Caco-2 (cell line): ENCODE results near the gene PRRT1B. TPM values are rescaled to one million over a fixed set of nuclear protein-coding genes. Genes with fewer than 3 reads are reported as not detected.

Experiments
- BruUV-seq: library from RNA; stranded (reverse); fragments of 400-500 nt; replicated peaks from 2 replicates; lab custom pipeline; 2021; lab: Mats Ljungman, UMichigan
- CTCF ChIA-PET: fragments of 300-600 bp; sonication (Branson Sonifier 250); formaldehyde crosslinking; loops from one replicate; lab custom pipeline; 2022; ENCODE audit warnings: antibody characterized with exemption; lab: Charles Lee
- POLR2A ChIA-PET: fragments of 300-600 bp; sonication (Branson Sonifier 250); formaldehyde crosslinking; loops from one replicate; lab custom pipeline; 2022; ENCODE audit warnings: antibody characterized with exemption; lab: Charles Lee
- DNase-seq, 2 experiments: peaks; one replicate each; pipeline versions ENCODE4 v3.0.0 to v3.0.0-alpha.2; 2020 to 2022
- H3K27me3 ChIP-seq: replicated peaks from 2 replicates; pipeline ENCODE4 v1.6.0; 2011; ENCODE audit warnings: low read length; ENCODE audit not compliant: control insufficient read depth, insufficient read depth
- H3K36me3 ChIP-seq: 2 replicates; pipeline ENCODE4 v1.5.1; 2011; ENCODE audit warnings: low read length; ENCODE audit not compliant: control insufficient read depth, insufficient read depth
- H3K4me1 ChIP-seq: fragments of 250-450 bp; sonication (Bioruptor Pico); 2 replicates; pipeline ENCODE4 v1.5.1; 2020; ENCODE audit warnings: mild to moderate bottlenecking
- H3K4me3 ChIP-seq: 2 replicates; pipeline ENCODE4 v1.5.1; 2011; ENCODE audit warnings: low read depth, mild to moderate bottlenecking, control low read depth, low read length
- H3K9me3 ChIP-seq: fragments of 250-450 bp; sonication (Bioruptor Pico); 2 replicates; pipeline ENCODE4 v1.5.1; 2020; ENCODE audit warnings: mild to moderate bottlenecking, moderate library complexity
- H3K27ac Mint-ChIP-seq: one replicate; pipeline ENCODE4 v1.8.0; 2022; ENCODE audit warnings: mixed read lengths; ENCODE audit not compliant: unreplicated experiment
- H3K27me3 Mint-ChIP-seq: one replicate; pipeline ENCODE4 v1.8.0; 2022; ENCODE audit warnings: mixed read lengths; ENCODE audit not compliant: insufficient read depth, unreplicated experiment
- H3K36me3 Mint-ChIP-seq: one replicate; pipeline ENCODE4 v1.8.0; 2022; ENCODE audit warnings: mild to moderate bottlenecking, mixed read lengths; ENCODE audit not compliant: insufficient read depth, unreplicated experiment
- H3K4me1 Mint-ChIP-seq: one replicate; pipeline ENCODE4 v1.8.0; 2022; ENCODE audit warnings: low read depth, mixed read lengths; ENCODE audit not compliant: unreplicated experiment
- H3K4me3 Mint-ChIP-seq: one replicate; pipeline ENCODE4 v1.8.0; 2022; ENCODE audit warnings: mild to moderate bottlenecking, moderate library complexity, mixed read lengths; ENCODE audit not compliant: unreplicated experiment
- H3K9me3 Mint-ChIP-seq: one replicate; pipeline ENCODE4 v1.8.0; 2022; ENCODE audit warnings: mixed read lengths; ENCODE audit not compliant: unreplicated experiment
- intact Hi-C: fragments of 100-400 bp; cut with micrococcal nuclease; formaldehyde crosslinking; loops from one replicate; pipeline ENCODE4 v1.10.0; 2022; ENCODE audit not compliant: unreplicated experiment
- total RNA-seq: library from RNA; stranded (reverse); gene quantifications from 2 replicates; pipeline ENCODE4 v1.2.3, GENCODE V29; 2022
- TF ChIP-seq, protein P1 (sequence below), 2 experiments: fragments of 200-600 bp in 1 of 2; IDR thresholded peaks; 1 replicate in 1 of 2; 2 replicates in 1 of 2; pipeline versions ENCODE4 v1.5.1 to v1.8.0; 2011 to 2022; ENCODE audit warnings: antibody characterized with exemption in 1 of 2, control low read depth in 1 of 2, inconsistent platforms in 1 of 2, low read depth in 1 of 2, low read length in 1 of 2, mild to moderate bottlenecking in 1 of 2, moderate library complexity in 1 of 2; ENCODE audit not compliant: insufficient read depth in 1 of 2, severe bottlenecking in 1 of 2, unreplicated experiment in 1 of 2

The PRRT1B gene
- total RNA-seq, 1 experiment from 2014 or later = 6.5 TPM

DNA sequence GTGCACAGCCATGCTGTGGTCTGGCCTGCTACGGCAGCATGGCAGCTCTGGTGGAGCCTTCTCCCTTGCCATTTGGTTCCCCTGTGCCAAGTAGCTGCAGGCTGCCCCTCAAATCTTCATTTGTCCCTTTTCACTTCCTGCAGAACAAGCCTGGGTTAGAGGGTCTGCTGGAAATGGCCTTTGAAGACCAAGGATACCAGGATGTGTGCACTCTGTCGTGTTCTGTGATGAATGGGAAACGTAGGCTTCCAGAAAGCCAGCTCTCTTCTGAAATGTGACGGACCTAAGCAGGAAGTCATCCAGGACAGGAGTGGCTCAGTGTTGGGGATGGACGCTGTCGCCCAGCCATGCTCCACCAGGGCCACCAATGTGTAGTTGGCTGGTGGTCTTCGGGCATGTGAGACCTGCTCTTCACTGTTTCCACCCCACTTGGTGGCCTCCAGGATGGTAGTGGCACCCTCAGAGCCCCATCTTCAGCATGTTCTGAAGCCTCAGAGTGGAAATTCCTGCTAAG, 46.0 kb upstream of the PRRT1B start:
- Mint-ChIP-seq H3K36me3 (peaks cover 96% of the 10 kb centered on the region), H3K27ac (no peak overlapping the region), H3K4me1 (peaks cover 11% of the 10 kb centered on the region), H3K4me3 (no peak overlapping the region), H3K27me3 (no peaks in the 10 kb centered on the region), H3K9me3 (no peaks in the 10 kb centered on the region)
- POLR2A ChIA-PET = interaction anchor here (0.9 kb wide), 1 partner anchor 126 kb away, joined by 8 read pairs; no protein-coding TSS in a partner anchor
- CTCF ChIA-PET = no interaction called here
- TF ChIP-seq, protein P1, sequence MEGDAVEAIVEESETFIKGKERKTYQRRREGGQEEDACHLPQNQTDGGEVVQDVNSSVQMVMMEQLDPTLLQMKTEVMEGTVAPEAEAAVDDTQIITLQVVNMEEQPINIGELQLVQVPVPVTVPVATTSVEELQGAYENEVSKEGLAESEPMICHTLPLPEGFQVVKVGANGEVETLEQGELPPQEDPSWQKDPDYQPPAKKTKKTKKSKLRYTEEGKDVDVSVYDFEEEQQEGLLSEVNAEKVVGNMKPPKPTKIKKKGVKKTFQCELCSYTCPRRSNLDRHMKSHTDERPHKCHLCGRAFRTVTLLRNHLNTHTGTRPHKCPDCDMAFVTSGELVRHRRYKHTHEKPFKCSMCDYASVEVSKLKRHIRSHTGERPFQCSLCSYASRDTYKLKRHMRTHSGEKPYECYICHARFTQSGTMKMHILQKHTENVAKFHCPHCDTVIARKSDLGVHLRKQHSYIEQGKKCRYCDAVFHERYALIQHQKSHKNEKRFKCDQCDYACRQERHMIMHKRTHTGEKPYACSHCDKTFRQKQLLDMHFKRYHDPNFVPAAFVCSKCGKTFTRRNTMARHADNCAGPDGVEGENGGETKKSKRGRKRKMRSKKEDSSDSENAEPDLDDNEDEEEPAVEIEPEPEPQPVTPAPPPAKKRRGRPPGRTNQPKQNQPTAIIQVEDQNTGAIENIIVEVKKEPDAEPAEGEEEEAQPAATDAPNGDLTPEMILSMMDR (IDR thresholded peaks at IDR 0.05; ENCODE audit: insufficient read depth in 1 of 2, low read depth in 1 of 2, low read length in 1 of 2, severe bottlenecking in 1 of 2, unreplicated experiment in 1 of 2) = no peak
- no peak for DNase-seq
- no TSS peak for BruUV-seq
- Histone ChIP-seq H3K4me3 (no peak overlapping the region), H3K27me3 (no peaks in the 10 kb centered on the region), H3K36me3 (peaks cover 5% of the 10 kb centered on the region), H3K9me3 (no peaks in the 10 kb centered on the region), H3K4me1 (0 out of 2 replicates have a peak, but pooled peaks cover 5% of the 10 kb centered on the region)
- intact Hi-C loops = no loop called here

DNA sequence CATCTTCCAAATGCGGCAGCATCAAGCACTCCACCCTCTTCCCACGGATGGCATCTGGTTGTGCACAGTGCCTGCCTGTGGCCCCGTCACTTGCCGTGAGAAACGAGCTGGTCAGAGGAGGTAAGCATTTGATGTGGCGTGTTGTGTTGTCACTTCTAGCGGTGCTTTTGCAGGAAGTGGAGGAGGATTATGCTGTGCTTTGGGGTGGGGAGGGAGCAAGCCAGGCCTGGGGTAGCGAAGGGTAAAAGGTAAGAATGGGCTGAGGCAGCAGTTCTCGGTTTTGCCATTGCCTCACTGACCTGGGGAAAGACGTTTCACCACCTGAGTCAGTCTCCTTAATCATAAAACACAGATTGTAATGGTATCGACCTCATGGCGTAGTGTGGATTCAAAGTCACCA, 44.9 kb upstream of the PRRT1B start:
- ChIA-PET CTCF (no interaction called here), POLR2A (no interaction called here)
- H3K4me1 Mint-ChIP-seq = peaks cover 16% of the 10 kb centered on the region
- no TSS peak for BruUV-seq
- no peaks in the 10 kb centered on the region for H3K27me3 Mint-ChIP-seq
- Histone ChIP-seq H3K4me1 (0 out of 2 replicates have a peak, but pooled peaks cover 6% of the 10 kb centered on the region), H3K9me3 (no peaks in the 10 kb centered on the region), H3K27me3 (no peaks in the 10 kb centered on the region), H3K36me3 (peaks cover 5% of the 10 kb centered on the region), H3K4me3 (no peak overlapping the region)
- H3K27ac Mint-ChIP-seq = peak overlapping the region; percentile 81
- intact Hi-C loops = loop anchor here (5.0 to 10.0 kb wide), 3 partner anchors 64 to 247 kb away; no protein-coding TSS in a partner anchor
- DNase-seq = no peak
- H3K4me3 Mint-ChIP-seq = no peak overlapping the region
- H3K9me3 Mint-ChIP-seq = no peaks in the 10 kb centered on the region
- TF ChIP-seq, protein P1 (IDR thresholded peaks at IDR 0.05; ENCODE audit: insufficient read depth in 1 of 2, low read depth in 1 of 2, low read length in 1 of 2, severe bottlenecking in 1 of 2, unreplicated experiment in 1 of 2) = no peak
- peaks cover 91% of the 10 kb centered on the region for H3K36me3 Mint-ChIP-seq

DNA sequence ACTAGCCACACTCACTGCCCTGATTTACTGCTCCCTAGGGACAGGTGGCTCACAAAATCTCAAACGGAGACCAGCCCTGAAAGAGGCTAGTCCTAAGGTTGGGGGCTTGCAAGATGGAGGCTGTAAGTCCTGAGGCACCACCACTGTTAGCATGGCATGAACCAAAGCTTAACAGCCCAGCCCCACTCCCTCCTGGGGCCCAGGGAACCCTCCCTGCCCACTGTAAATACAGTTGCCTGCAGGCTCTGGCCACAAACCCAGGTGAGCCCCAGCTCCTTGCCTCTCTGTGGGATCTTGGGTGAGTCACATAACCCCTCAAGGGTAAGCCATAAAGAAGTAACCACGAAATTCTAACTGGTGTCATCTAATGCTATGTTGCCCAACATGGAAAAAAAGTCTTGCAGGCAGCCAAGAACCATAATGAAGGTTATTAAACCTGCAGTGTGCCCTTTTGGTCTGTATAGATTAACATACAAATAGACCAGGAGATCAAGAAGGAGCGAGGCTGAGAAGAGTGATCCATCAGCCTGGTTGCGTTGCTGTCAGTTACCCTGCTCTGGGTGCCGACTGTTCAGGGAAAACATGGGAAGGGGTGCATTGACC, 44.3 kb upstream of the PRRT1B start:
- H3K27ac Mint-ChIP-seq = peak overlapping the region; percentile 81
- H3K4me3 ChIP-seq = no peak overlapping the region
- H3K9me3 ChIP-seq = no peaks in the 10 kb centered on the region
- intact Hi-C loops = loop anchor here (5.0 to 10.0 kb wide), 3 partner anchors 64 to 246 kb away; no protein-coding TSS in a partner anchor
- TF ChIP-seq, protein P1 (IDR thresholded peaks at IDR 0.05; ENCODE audit: insufficient read depth in 1 of 2, low read depth in 1 of 2, low read length in 1 of 2, severe bottlenecking in 1 of 2, unreplicated experiment in 1 of 2) = no peak
- 0 out of 2 replicates have a peak, but pooled peaks cover 6% of the 10 kb centered on the region for H3K4me1 ChIP-seq
- no peaks in the 10 kb centered on the region for H3K27me3 ChIP-seq
- POLR2A ChIA-PET = interaction anchor here (0.7 kb wide), 1 partner anchor 9 kb away, joined by 4 read pairs; no protein-coding TSS in a partner anchor
- TSS peak; percentile 27 for BruUV-seq
- DNase-seq = no peak
- H3K9me3 Mint-ChIP-seq = no peaks in the 10 kb centered on the region
- H3K36me3 Mint-ChIP-seq = peaks cover 86% of the 10 kb centered on the region
- H3K36me3 ChIP-seq = peaks cover 5% of the 10 kb centered on the region
- H3K4me3 Mint-ChIP-seq = peak overlapping the region; percentile 90
- peaks cover 16% of the 10 kb centered on the region for H3K4me1 Mint-ChIP-seq
- no peaks in the 10 kb centered on the region for H3K27me3 Mint-ChIP-seq
- CTCF ChIA-PET = no interaction called here
